HCT116 (cell line): ENCODE data around the gene PRRC2A. TPM values are rescaled to one million over a fixed set of nuclear protein-coding genes. Genes with fewer than 3 reads are reported as not detected.

Experiments used
- ATAC-seq: fragments of 200-7000 bp; cut with Tn5 transposase; 2 replicates; pipeline ENCODE4 v1.9.1; 2020; ENCODE audit warnings: mild to moderate bottlenecking, moderate library complexity
- BruUV-seq: library from RNA; stranded (reverse); fragments of 400-500 nt; replicated peaks from 2 replicates; lab custom pipeline; 2021; lab: Mats Ljungman, UMichigan
- CTCF ChIA-PET: fragments of 300-600 bp; sonication (Branson Sonifier 250); formaldehyde crosslinking; loops from one replicate; lab custom pipeline; 2021; ENCODE audit warnings: antibody characterized with exemption; lab: Charles Lee
- POLR2A ChIA-PET: fragments of 300-600, 350-600 bp; sonication (Branson Sonifier 250); formaldehyde crosslinking; loops from one replicate; lab custom pipeline; 2021; ENCODE audit warnings: antibody characterized with exemption; lab: Charles Lee
- RAD21 ChIA-PET, 2 experiments: fragments of 300-600 bp; sonication (Branson Sonifier 250); formaldehyde crosslinking; loops; one replicate each; lab custom pipeline; 2023; ENCODE audit warnings: low total read pairs in 2 of 2; ENCODE audit not compliant: uncharacterized antibody in 2 of 2, unreplicated experiment in 2 of 2, low non-redundant PET in 1 of 2; lab: Charles Lee
- DNase-seq: peaks from one replicate; pipeline ENCODE4 v3.0.0-alpha.2; 2010; ENCODE audit warnings: low read depth, low spot score
- H2AFZ ChIP-seq: fragments of 200-600 bp; shearing (Covaris generic), sonication (generic); 2 replicates; pipeline ENCODE4 v1.6.1; 2017; ENCODE audit warnings: low read depth, mixed run types, mixed read lengths, antibody characterized with exemption, low read length; ENCODE audit not compliant: poor library complexity, severe bottlenecking
- H3K27ac ChIP-seq: 2 replicates; pipeline ENCODE4 v1.5.1; 2012; ENCODE audit warnings: low read depth, low read length
- H3K27me3 ChIP-seq: fragments of 200-600 bp; sonication (generic); 2 replicates; pipeline ENCODE4 v1.6.1; 2016; ENCODE audit warnings: mixed run types, low read length, mixed read lengths; ENCODE audit not compliant: insufficient read depth
- H3K36me3 ChIP-seq, 2 experiments: fragments of 200-500 bp in 1 of 2; fragments of 200-600 bp in 1 of 2; sonication (Bioruptor generic) in 1 of 2; sonication (generic) in 1 of 2; 2 replicates each; pipeline versions ENCODE4 v1.5.1 to v1.6.1; 2014 to 2016; ENCODE audit warnings: low read length in 2 of 2, inconsistent platforms in 1 of 2, mixed read lengths in 1 of 2, mixed run types in 1 of 2; ENCODE audit not compliant: insufficient read depth in 2 of 2, control insufficient read depth in 1 of 2
- H3K4me1 ChIP-seq, 2 experiments: fragments of 200-600 bp in 1 of 2; sonication (generic) in 1 of 2; 2 replicates each; pipeline versions ENCODE4 v1.5.1 to v1.6.1; 2012 to 2017; ENCODE audit warnings: low read length in 2 of 2, inconsistent platforms in 1 of 2, mild to moderate bottlenecking in 1 of 2, mixed read lengths in 1 of 2, mixed run types in 1 of 2, moderate library complexity in 1 of 2; ENCODE audit not compliant: insufficient read depth in 2 of 2, control insufficient read depth in 1 of 2
- H3K4me2 ChIP-seq: fragments of 200-600 bp; sonication (generic); 2 replicates; pipeline ENCODE4 v1.6.1; 2017; ENCODE audit warnings: mixed run types, low read length, mixed read lengths
- H3K4me3 ChIP-seq, 2 experiments: fragments of 200-600 bp in 1 of 2; sonication (generic) in 1 of 2; replicated peaks in 1 of 2; 2 replicates each; pipeline ENCODE4 v1.5.1; 2011 to 2016; ENCODE audit warnings: low read length in 2 of 2, control low read depth in 1 of 2, low read depth in 1 of 2, mild to moderate bottlenecking in 1 of 2, mixed read lengths in 1 of 2, mixed run types in 1 of 2
- H3K79me2 ChIP-seq: fragments of 200-600 bp; sonication (generic); 2 replicates; pipeline ENCODE4 v1.6.1; 2017; ENCODE audit warnings: mild to moderate bottlenecking, mixed run types, low read length, moderate library complexity, mixed read lengths; ENCODE audit not compliant: insufficient read depth
- H3K9ac ChIP-seq: fragments of 200-600 bp; sonication (generic); 2 replicates; pipeline ENCODE4 v1.6.1; 2016; ENCODE audit warnings: low read length, mixed read lengths
- H3K9me2 ChIP-seq: fragments of 200-600 bp; sonication (generic), shearing (Covaris generic); 2 replicates; pipeline ENCODE4 v1.6.1; 2017; ENCODE audit warnings: mixed run types, mild to moderate bottlenecking, moderate library complexity; ENCODE audit not compliant: insufficient read depth
- H3K9me3 ChIP-seq, 2 experiments: fragments of 200-500 bp in 1 of 2; fragments of 200-600 bp in 1 of 2; sonication (Bioruptor generic) in 1 of 2; sonication (generic) in 1 of 2; 2 replicates each; pipeline ENCODE4 v1.6.1; 2014 to 2017; ENCODE audit warnings: low read length in 2 of 2, mixed read lengths in 2 of 2, inconsistent platforms in 1 of 2, low read depth in 1 of 2, mild to moderate bottlenecking in 1 of 2, mixed run types in 1 of 2, moderate library complexity in 1 of 2; ENCODE audit not compliant: control insufficient read depth in 1 of 2, insufficient read depth in 1 of 2
- H4K20me1 ChIP-seq: fragments of 200-600 bp; sonication (generic), shearing (Covaris generic); 2 replicates; pipeline ENCODE4 v1.6.1; 2017; ENCODE audit warnings: mixed run types, mild to moderate bottlenecking, moderate library complexity; ENCODE audit not compliant: insufficient read depth
- ATF3 ChIP-seq: IDR thresholded peaks from 2 replicates; pipeline ENCODE4 v1.6.1; 2012
- CBX3 ChIP-seq: IDR thresholded peaks from 2 replicates; pipeline ENCODE4 v1.6.1; 2012; ENCODE audit warnings: low read depth
- CTCF ChIP-seq, 3 experiments: fragments of 200-600 bp in 1 of 3; sonication (generic) in 1 of 3; IDR thresholded peaks in 2 of 3; conservative IDR thresholded peaks in 1 of 3; 2 replicates each; pipeline ENCODE4 v1.5.1; 2012 to 2017; ENCODE audit warnings: low read depth in 2 of 3, low read length in 2 of 3, antibody characterized with exemption in 1 of 3, borderline replicate concordance in 1 of 3, control low read depth in 1 of 3, mild to moderate bottlenecking in 1 of 3, mixed read lengths in 1 of 3, mixed run types in 1 of 3, moderate library complexity in 1 of 3; ENCODE audit not compliant: insufficient read depth in 1 of 3
- EZH2 ChIP-seq: fragments of 200-600 bp; sonication (generic); IDR thresholded peaks from 2 replicates; pipeline ENCODE4 v1.6.1; 2017; ENCODE audit warnings: antibody characterized with exemption, mixed run types
- EZH2phosphoT487 ChIP-seq: fragments of 200-600 bp; IDR thresholded peaks from 2 replicates; pipeline ENCODE4 v1.6.1; 2018; ENCODE audit warnings: antibody characterized with exemption, borderline replicate concordance
- FOSL1 ChIP-seq: IDR thresholded peaks from 2 replicates; pipeline ENCODE4 v1.6.1; 2012; ENCODE audit warnings: low read depth
- JUND ChIP-seq: IDR thresholded peaks from 2 replicates; pipeline ENCODE4 v1.6.1; 2012
- MAX ChIP-seq: IDR thresholded peaks from 2 replicates; pipeline ENCODE4 v1.6.1; 2012
- POLR2AphosphoS5 ChIP-seq: IDR thresholded peaks from 2 replicates; pipeline ENCODE4 v1.6.1; 2011; ENCODE audit warnings: mild to moderate bottlenecking, low read depth, low read length, moderate library complexity
- REST ChIP-seq: IDR thresholded peaks from 2 replicates; pipeline ENCODE4 v1.6.1; 2012; ENCODE audit warnings: low read depth
- SRF ChIP-seq: IDR thresholded peaks from 2 replicates; pipeline ENCODE4 v1.6.1; 2012; ENCODE audit warnings: low read depth
- TCF7L2 ChIP-seq: IDR thresholded peaks from 2 replicates; pipeline ENCODE4 v1.7.0; 2011; ENCODE audit warnings: borderline replicate concordance, inconsistent platforms; ENCODE audit not compliant: insufficient read depth, insufficient read length; ENCODE audit errors: extremely low read depth
- YY1 ChIP-seq: IDR thresholded peaks from 2 replicates; pipeline ENCODE4 v1.6.1; 2011; ENCODE audit warnings: low read length, low read depth, moderate library complexity, mild to moderate bottlenecking; ENCODE audit not compliant: insufficient replicate concordance; ENCODE audit errors: extremely low read depth
- ZNF274 ChIP-seq: fragments of 200-500 bp; sonication (Bioruptor generic); IDR thresholded peaks from 2 replicates; pipeline ENCODE4 v1.6.1; 2014; ENCODE audit warnings: mild to moderate bottlenecking, low read depth, low read length, inconsistent platforms
- intact Hi-C: fragments of 100-400 bp; cut with micrococcal nuclease; formaldehyde crosslinking; loops from 2 replicates; pipeline ENCODE4 v1.10.0; 2022
- total RNA-seq: library from RNA; stranded (reverse); gene quantifications from one replicate; pipeline ENCODE4 v1.2.1, GENCODE V29; 2021; ENCODE audit not compliant: unreplicated experiment

PRRC2A gene
- total RNA-seq, 1 experiment from 2014 or later = 250 TPM

- no peaks in the 10 kb centered on the region for H3K27me3 ChIP-seq
- DNase-seq = no peak
- no peak for TF ChIP-seq MAX
- no peak for TF ChIP-seq CTCF (IDR thresholded peaks at IDR 0.05 in 2 of 3, conservative IDR thresholded peaks at IDR 0.05 in 1 of 3; ENCODE audit: borderline replicate concordance in 1 of 3, insufficient read depth in 1 of 3, low read depth in 2 of 3, low read length in 2 of 3)
- no peak for TF ChIP-seq TCF7L2
- no peak for TF ChIP-seq JUND
- no peak for TF ChIP-seq SRF
- TF ChIP-seq ATF3 = no peak
- TF ChIP-seq EZH2phosphoT487 = no peak
- TF ChIP-seq CBX3 = no peak
- no peak for TF ChIP-seq EZH2
- TF ChIP-seq YY1 = no peak
- no peak for TF ChIP-seq FOSL1
- no peak for TF ChIP-seq REST
- no peak for TF ChIP-seq ZNF274
- TF ChIP-seq POLR2AphosphoS5 = no peak
- intact Hi-C loops = no loop called here
- BruUV-seq = no TSS peak
- ChIA-PET CTCF (interaction anchor here (1.1 to 7.8 kb wide), 2 partner anchors 12 to 15 kb away, joined by 3 to 70 read pairs; no protein-coding TSS in a partner anchor), RAD21 (no interaction called here), POLR2A (interaction anchor here (0.6 to 1.9 kb wide), 2 partner anchors 36 to 38 kb away, joined by 3 to 6 read pairs; partner anchors contain the start of genes ATP6V1G2 and NFKBIL1)
- H3K4me2 ChIP-seq = peak within 1 kb of the TSS; percentile 97
- H3K9ac ChIP-seq = peak within 1 kb of the TSS; percentile 73
- no peaks in the 10 kb centered on the region for H3K36me3 ChIP-seq
- H3K4me3 ChIP-seq = peak within 1 kb of the TSS; percentile 65 to 75
- H3K79me2 ChIP-seq = no peaks in the 10 kb centered on the region
- peak within 1 kb of the TSS; percentile 8; the same call in 1 of the 2 replicates for H3K27ac ChIP-seq
- no peaks in the 10 kb centered on the region for H3K9me2 ChIP-seq
- ATAC-seq = no peak
- peak within 1 kb of the TSS; percentile 79 for H2AFZ ChIP-seq
- no peaks in the 10 kb centered on the region for H4K20me1 ChIP-seq
- no peaks in the 10 kb centered on the region for H3K9me3 ChIP-seq
- H3K4me1 ChIP-seq = peaks cover 4 to 15% of the 10 kb centered on the region in 2 experiments; a peak in 2 of 4 replicates
Measured at GRCh38 chr6:31582230-31582643, 38.3 kb upstream of the PRRC2A start, which contains the start of gene LTB. TSS of gene LTB (minus strand) at chr6:31582424. CDS start at chr6:31582417, 7 bp downstream.
